ENCODE data around the gene LARP1B. TPM values are rescaled to one million over a fixed set of nuclear protein-coding genes. Genes with fewer than 3 reads are reported as not detected.
"Not testable (repeated sequence)": the region's sequence is repeated elsewhere in the genome, so short reads cannot be mapped to it uniquely, and the experiment has no call there.

LARP1B gene
- total RNA-seq: 8.6 TPM

GRCh38 chr4:128060699-128061565, at the start of gene LARP1B:
Gene LARP1B (plus strand): TSS chr4:128061312. CDS start chr4:128074952, 13,640 bp downstream.
- H3K9me3 ChIP-seq: no peaks in the 10 kb centered on the region
- H3K36me3 ChIP-seq: no peaks in the 10 kb centered on the region
- DNase-seq (ENCODE audit: low spot score in 2 of 2): peak; percentile 85 to 97
- peaks cover 0 to 4% of the 10 kb centered on the region in 2 donors for H3K4me1 ChIP-seq
- no peaks in the 10 kb centered on the region for H3K27me3 ChIP-seq
- TF ChIP-seq CTCF (IDR thresholded peaks at IDR 0.05): no peak
- H3K27ac ChIP-seq: peak within 1 kb of the TSS; percentile 93 to 97
- peak within 1 kb of the TSS; percentile 62 to 81 for H3K4me3 ChIP-seq
- intact Hi-C loops (cut with DNase I): loop anchor here (1.0 to 10.0 kb wide), 7 partner anchors 96 to 1032 kb away; partner anchors contain the start of genes ABHD18, HSPA4L, INTU and MFSD8

- Histone ChIP-seq H3K36me3 (peaks cover 39 to 81% of the 10 kb centered on the region in 2 donors), H3K27me3 (no peaks in the 10 kb centered on the region), H3K4me3 (no peak overlapping the region), H3K9me3 (no peaks in the 10 kb centered on the region), H3K27ac (no peak overlapping the region), H3K4me1 (no peaks in the 10 kb centered on the region)
- no peak for TF ChIP-seq CTCF (IDR thresholded peaks at IDR 0.05)
- intact Hi-C loops (cut with DNase I): no loop called here
- DNase-seq (ENCODE audit: low spot score in 2 of 2): no peak
Observed at GRCh38 chr4:128025319-128025718, 35.8 kb upstream of the LARP1B start.

- DNase-seq (ENCODE audit: low spot score in 2 of 2): no peak
- Histone ChIP-seq H3K4me1 (no peaks in the 10 kb centered on the region), H3K27me3 (no peaks in the 10 kb centered on the region), H3K4me3 (no peak overlapping the region), H3K27ac (no peak overlapping the region), H3K9me3 (no peaks in the 10 kb centered on the region), H3K36me3 (peaks cover 16 to 56% of the 10 kb centered on the region in 2 donors)
- TF ChIP-seq CTCF (IDR thresholded peaks at IDR 0.05): no peak
- intact Hi-C loops (cut with DNase I): no loop called here
Observed at GRCh38 chr4:128029907-128030306, 31.2 kb upstream of the LARP1B start.

GRCh38 chr4:128031756-128032384, 29.2 kb upstream of the LARP1B start:
- DNase-seq (ENCODE audit: low spot score in 2 of 2): no peak
- Histone ChIP-seq H3K4me1 (no peaks in the 10 kb centered on the region), H3K27me3 (no peaks in the 10 kb centered on the region), H3K4me3 (no peak overlapping the region), H3K27ac (no peak overlapping the region), H3K9me3 (no peaks in the 10 kb centered on the region), H3K36me3 (peaks cover 16 to 47% of the 10 kb centered on the region in 2 donors)
- TF ChIP-seq CTCF (IDR thresholded peaks at IDR 0.05): no peak
- intact Hi-C loops (cut with DNase I): no loop called here

GRCh38 chr4:128039568-128039967, 21.5 kb upstream of the LARP1B start:
- DNase-seq (ENCODE audit: low spot score in 2 of 2): no peak
- Histone ChIP-seq H3K27me3 (no peaks in the 10 kb centered on the region), H3K36me3 (no peaks in the 10 kb centered on the region), H3K27ac (no peak overlapping the region), H3K9me3 (no peaks in the 10 kb centered on the region), H3K4me1 (no peaks in the 10 kb centered on the region), H3K4me3 (no peak overlapping the region)
- no peak for TF ChIP-seq CTCF (IDR thresholded peaks at IDR 0.05)
- intact Hi-C loops (cut with DNase I): no loop called here

- H3K4me3 ChIP-seq; H3K36me3 ChIP-seq; DNase-seq (ENCODE audit: low spot score in 2 of 2); H3K9me3 ChIP-seq; H3K4me1 ChIP-seq; intact Hi-C loops (cut with DNase I); H3K27me3 ChIP-seq; H3K27ac ChIP-seq: not testable (repeated sequence)
Observed at GRCh38 chr4:128047019-128047418, 14.1 kb upstream of the LARP1B start.

- H3K9me3 ChIP-seq; H3K4me1 ChIP-seq; H3K36me3 ChIP-seq; H3K4me3 ChIP-seq; intact Hi-C loops (cut with DNase I); DNase-seq (ENCODE audit: low spot score in 2 of 2); H3K27me3 ChIP-seq; H3K27ac ChIP-seq: not testable (repeated sequence)
Observed at GRCh38 chr4:128047514-128047913, 13.6 kb upstream of the LARP1B start.

- DNase-seq (ENCODE audit: low spot score in 2 of 2); H3K36me3 ChIP-seq; H3K27ac ChIP-seq; H3K4me1 ChIP-seq; H3K4me3 ChIP-seq; H3K27me3 ChIP-seq; H3K9me3 ChIP-seq; intact Hi-C loops (cut with DNase I): not testable (repeated sequence)
Observed at GRCh38 chr4:128051229-128051628, 9.9 kb upstream of the LARP1B start.

GRCh38 chr4:128054907-128055306, 6.2 kb upstream of the LARP1B start:
- intact Hi-C loops (cut with DNase I); H3K9me3 ChIP-seq; H3K4me1 ChIP-seq; H3K36me3 ChIP-seq; H3K4me3 ChIP-seq; DNase-seq (ENCODE audit: low spot score in 2 of 2); H3K27me3 ChIP-seq; H3K27ac ChIP-seq: not testable (repeated sequence)
